ENCODE results near the gene TNP2. TPM values are rescaled to one million over a fixed set of nuclear protein-coding genes. Genes with fewer than 3 reads are reported as not detected.

TNP2 gene
- total and polyA plus RNA-seq, 9 of the 15 experiments (the other 6 are each of a cell fraction or from before 2014, with no cell fraction given), result not detected

- H4K20me1 ChIP-seq (replicated peaks; ENCODE audit: control insufficient read depth, insufficient read depth, low read length), result 0 out of 2 replicates have a peak, but pooled peaks cover 2% of the 10 kb centered on the region
- ATAC-seq, result no peak; the same call in 2 of the 3 replicates
- no peak for DNase-seq (ENCODE audit: extremely low read depth in 1 of 4, low spot score in 3 of 4)
- H3K79me2 ChIP-seq (ENCODE audit: control insufficient read depth, insufficient read depth, low read length), result no peaks in the 10 kb centered on the region
- no peaks in the 10 kb centered on the region for H3K36me3 ChIP-seq (ENCODE audit: control insufficient read depth, insufficient read depth, low read length)
- no peaks in the 10 kb centered on the region for H3K9me1 ChIP-seq (ENCODE audit: control insufficient read depth, insufficient read depth, low read length)
- H3K27ac ChIP-seq (ENCODE audit: extremely low read depth, low read depth, low read length), result no peak within 1 kb of the TSS
- peaks cover 29 to 31% of the 10 kb centered on the region in 2 experiments; a peak in 4 of 5 replicates for H3K27me3 ChIP-seq (ENCODE audit: control insufficient read depth in 2 of 2, insufficient read depth in 2 of 2, low read length in 2 of 2)
- intact Hi-C loops (cut with micrococcal nuclease), result no loop called here
- in situ Hi-C loops (cut with MboI), result no loop called here
- H3K4me1 ChIP-seq (replicated peaks in 1 of 2; ENCODE audit: control insufficient read depth in 2 of 2, insufficient read depth in 2 of 2, low read length in 2 of 2), result peaks cover 0 to 16% of the 10 kb centered on the region in 2 experiments; a peak in 1 of 5 replicates
- no peak within 1 kb of the TSS for H2AFZ ChIP-seq (ENCODE audit: low read depth, low read length)
- WGBS (ENCODE audit: insufficient coverage, low coverage, missing lambda C conversion rate), result 30% methylated on average over 24 of the region's 26 CpGs
- H3K9me3 ChIP-seq (replicated peaks; ENCODE audit: control insufficient read depth, insufficient read depth, low read depth, low read length), result no peaks in the 10 kb centered on the region
- no peak for FAIRE-seq
- no peak within 1 kb of the TSS for H3K9ac ChIP-seq (ENCODE audit: insufficient read depth in 1 of 2, low read depth in 2 of 2, low read length in 2 of 2)
- CTCF ChIA-PET (ENCODE audit: low intra/inter-chr PET ratio), result no interaction called here
- TF ChIP-seq CBX8 (IDR thresholded peaks at IDR 0.05; ENCODE audit: borderline replicate concordance, extremely low read depth, low read depth, low read length, poor library complexity, severe bottlenecking), result no peak
- TF ChIP-seq PHF8 (IDR thresholded peaks at IDR 0.05; ENCODE audit: borderline replicate concordance, low read length), result no peak
- BruUV-seq (replicated peaks), result no TSS peak
- POLR2A ChIA-PET, result interaction anchor here (0.6 to 1.3 kb wide), 4 partner anchors 9 to 110 kb away, joined by 3 to 6 read pairs (median 4); no protein-coding TSS in a partner anchor
- H3K4me3 ChIP-seq, result no peak within 1 kb of the TSS
- no peak within 1 kb of the TSS for H3K4me2 ChIP-seq (ENCODE audit: insufficient read depth, low read length)
Measured at GRCh38 chr16:11276143-11276895, 7.2 kb upstream of the TNP2 start, which contains the start of gene PRM2. Gene PRM2, minus strand, starts transcription at chr16:11276480. Its CDS starts 110 bp downstream, at chr16:11276370.

DNA sequence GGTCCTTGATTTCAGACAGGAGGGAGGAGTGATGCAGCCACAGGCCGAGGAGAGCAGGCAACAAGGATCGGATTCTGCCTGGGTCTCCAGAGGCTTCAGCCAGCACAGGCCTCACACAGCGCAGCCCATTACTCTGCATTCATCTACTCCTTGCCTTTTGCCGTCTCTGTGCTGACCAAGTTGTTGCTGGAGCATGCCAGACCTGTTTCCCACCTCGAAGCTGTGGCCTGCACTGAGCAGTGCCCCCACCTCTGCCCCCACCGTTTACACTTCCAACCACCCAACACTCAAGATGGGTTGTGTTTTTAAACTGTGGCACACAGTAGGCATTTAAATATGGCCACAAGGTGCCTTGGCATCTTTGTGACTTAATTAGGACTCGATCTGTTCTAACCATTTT, 5.8 kb upstream of the TNP2 start:
- Histone ChIP-seq H3K9me1 (ENCODE audit: control insufficient read depth, insufficient read depth, low read length) (no peaks in the 10 kb centered on the region), H3K4me3 (no peak overlapping the region), H3K9ac (ENCODE audit: insufficient read depth in 1 of 2, low read depth in 2 of 2, low read length in 2 of 2) (no peak overlapping the region), H3K4me2 (ENCODE audit: insufficient read depth, low read length) (no peak overlapping the region), H2AFZ (ENCODE audit: low read depth, low read length) (no peak overlapping the region), H3K27me3 (ENCODE audit: control insufficient read depth in 2 of 2, insufficient read depth in 2 of 2, low read length in 2 of 2) (peaks cover 24 to 31% of the 10 kb centered on the region in 2 experiments; a peak in 4 of 5 replicates), H3K79me2 (ENCODE audit: control insufficient read depth, insufficient read depth, low read length) (no peaks in the 10 kb centered on the region), H3K9me3 (replicated peaks; ENCODE audit: control insufficient read depth, insufficient read depth, low read depth, low read length) (no peaks in the 10 kb centered on the region), H4K20me1 (replicated peaks; ENCODE audit: control insufficient read depth, insufficient read depth, low read length) (0 out of 2 replicates have a peak, but pooled peaks cover 2% of the 10 kb centered on the region), H3K36me3 (ENCODE audit: control insufficient read depth, insufficient read depth, low read length) (no peaks in the 10 kb centered on the region), H3K4me1 (replicated peaks in 1 of 2; ENCODE audit: control insufficient read depth in 2 of 2, insufficient read depth in 2 of 2, low read length in 2 of 2) (peaks cover 0 to 13% of the 10 kb centered on the region in 2 experiments; a peak in 1 of 5 replicates), H3K27ac (ENCODE audit: extremely low read depth, low read depth, low read length) (no peak overlapping the region)
- ATAC-seq, result no peak
- intact Hi-C loops (cut with micrococcal nuclease) (no loop called here), in situ Hi-C loops (cut with MboI) (no loop called here)
- DNase-seq (ENCODE audit: extremely low read depth in 1 of 4, low spot score in 3 of 4), result no peak
- no peak for TF ChIP-seq FOXJ3 (CRISPR knock-in tag; IDR thresholded peaks at IDR 0.05)
- no peak for TF ChIP-seq RBM39 (optimal IDR thresholded peaks at IDR 0.05; ENCODE audit: low read depth, low read length)
- TF ChIP-seq DPF2 (IDR thresholded peaks at IDR 0.05), result no peak
- TF ChIP-seq KDM5B (IDR thresholded peaks at IDR 0.05; ENCODE audit: insufficient replicate concordance, low read depth, low read length), result no peak
- TF ChIP-seq, protein P1, sequence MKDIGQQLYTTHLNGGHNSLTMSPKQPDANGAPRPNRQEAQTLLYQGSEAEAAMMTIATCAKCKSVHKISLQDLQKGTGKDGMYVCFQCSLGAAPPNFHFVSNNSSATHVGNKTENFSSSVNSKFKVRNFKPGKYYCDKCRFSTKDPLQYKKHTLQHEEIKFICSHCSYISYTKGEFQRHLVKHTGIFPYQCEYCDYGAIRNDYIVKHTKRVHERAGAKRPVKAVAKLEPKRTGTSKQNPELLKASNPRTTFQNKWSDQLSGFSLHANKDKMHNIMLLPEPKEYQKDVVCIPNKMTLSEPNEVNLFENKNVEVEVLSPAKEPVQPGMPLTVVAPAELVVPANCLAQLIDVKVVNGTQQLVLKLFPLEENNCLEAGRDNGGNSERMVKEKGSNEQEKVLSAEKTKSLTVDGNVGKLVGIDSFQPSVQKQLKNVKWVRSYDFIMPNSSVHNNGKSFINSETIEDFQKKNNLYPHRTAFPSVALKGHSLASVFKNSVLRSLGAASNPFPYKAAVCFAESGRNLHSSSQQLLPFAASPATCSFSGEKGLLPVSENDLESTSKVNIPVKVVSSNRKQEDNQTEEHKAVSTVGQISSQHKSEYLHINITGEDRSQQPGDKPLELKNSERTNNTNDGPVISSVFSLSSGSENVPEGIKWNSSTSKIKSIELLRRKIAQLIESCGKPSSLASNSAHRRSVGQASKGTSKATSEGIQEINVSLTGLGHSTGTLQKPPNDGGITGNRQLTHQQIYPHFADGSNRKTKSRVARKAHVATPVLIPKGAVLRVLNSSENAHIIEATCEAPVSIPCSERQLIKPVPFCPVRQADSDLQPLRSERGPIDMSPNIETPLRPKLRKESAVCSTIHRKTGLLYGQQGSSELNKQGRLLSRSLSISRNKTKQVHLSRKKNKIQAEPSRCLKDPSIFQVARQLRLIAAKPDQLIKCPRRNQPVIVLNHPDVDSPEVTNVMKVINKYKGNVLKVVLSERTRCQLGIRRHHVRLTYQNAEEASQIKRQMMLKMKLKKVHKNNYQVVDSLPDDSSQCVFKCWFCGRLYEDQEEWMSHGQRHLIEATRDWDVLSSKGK (CRISPR knock-in tag; IDR thresholded peaks at IDR 0.05), result no peak
- TF ChIP-seq RNF2 (IDR thresholded peaks at IDR 0.05), result no peak
- CTCF ChIA-PET (ENCODE audit: low intra/inter-chr PET ratio), result no interaction called here
- no TSS peak for BruUV-seq (replicated peaks)
- WGBS (ENCODE audit: insufficient coverage, low coverage, missing lambda C conversion rate), result 24% methylated on average over 7 of the region's 7 CpGs
- FAIRE-seq, result no peak
- POLR2A ChIA-PET, result interaction anchor here (0.6 kb wide), 1 partner anchor 11 kb away, joined by 4 read pairs; no protein-coding TSS in a partner anchor

Measured in K562 (cell line).